Measurements from ENCODE around the gene PRMT2. TPM values are rescaled to one million over a fixed set of nuclear protein-coding genes. Genes with fewer than 3 reads are reported as not detected.

Gene PRMT2
- total RNA-seq, 1 experiment from 2014 or later, result 64.5 TPM

- intact Hi-C loops (cut with micrococcal nuclease; ENCODE audit: unreplicated experiment), result no loop called here
- Histone ChIP-seq H3F3A (ENCODE audit: insufficient read depth, low read depth) (no peaks in the 10 kb centered on the region), H3K4me2 (no peak overlapping the region), H3K27ac (no peak overlapping the region), H3K9me3 (ENCODE audit: insufficient read depth, low read depth) (no peaks in the 10 kb centered on the region), H3K36me3 (ENCODE audit: low read depth) (no peaks in the 10 kb centered on the region), H3K9me2 (ENCODE audit: insufficient read depth) (no peaks in the 10 kb centered on the region), H3K27me3 (ENCODE audit: insufficient read depth, low read depth) (no peaks in the 10 kb centered on the region; the same call in 1 of the 2 replicates), H3K4me1 (replicated peaks; ENCODE audit: insufficient read depth) (no peaks in the 10 kb centered on the region), H4K20me1 (ENCODE audit: insufficient read depth) (no peaks in the 10 kb centered on the region), H3K4me3 (no peak overlapping the region), H2AFZ (no peak overlapping the region), H3K79me2 (ENCODE audit: low read depth) (no peaks in the 10 kb centered on the region)
- no TSS peak for BruUV-seq (replicated peaks)
- no peak for TF ChIP-seq EZH2 (IDR thresholded peaks at IDR 0.05; ENCODE audit: low read depth)
- no peak for TF ChIP-seq CTCF (conservative IDR thresholded peaks at IDR 0.05)
- POLR2A ChIA-PET (ENCODE audit: unreplicated experiment), result no interaction called here
- DNase-seq, result no peak
- CTCF ChIA-PET, result no interaction called here
Measured at GRCh38 chr21:46604329-46604974, 31.0 kb upstream of the PRMT2 start.

GRCh38 chr21:46604975-46605766, 30.3 kb upstream of the PRMT2 start, which contains the start of gene S100B:
Gene S100B (minus strand): TSS chr21:46605082. CDS start chr21:46602415, 2,667 bp downstream.
- Histone ChIP-seq H3K27me3 (ENCODE audit: insufficient read depth, low read depth) (no peaks in the 10 kb centered on the region; the same call in 1 of the 2 replicates), H4K20me1 (ENCODE audit: insufficient read depth) (no peaks in the 10 kb centered on the region), H3K79me2 (ENCODE audit: low read depth) (no peaks in the 10 kb centered on the region), H3K36me3 (ENCODE audit: low read depth) (no peaks in the 10 kb centered on the region), H3K4me1 (replicated peaks; ENCODE audit: insufficient read depth) (no peaks in the 10 kb centered on the region), H3K9me3 (ENCODE audit: insufficient read depth, low read depth) (no peaks in the 10 kb centered on the region), H3K9me2 (ENCODE audit: insufficient read depth) (no peaks in the 10 kb centered on the region), H3F3A (ENCODE audit: insufficient read depth, low read depth) (no peaks in the 10 kb centered on the region), H3K4me3 (no peak within 1 kb of the TSS), H3K27ac (no peak within 1 kb of the TSS), H3K4me2 (no peak within 1 kb of the TSS), H2AFZ (no peak within 1 kb of the TSS)
- intact Hi-C loops (cut with micrococcal nuclease; ENCODE audit: unreplicated experiment), result no loop called here
- TF ChIP-seq EZH2 (IDR thresholded peaks at IDR 0.05; ENCODE audit: low read depth) (no peak), CTCF (conservative IDR thresholded peaks at IDR 0.05) (no peak)
- CTCF ChIA-PET, result no interaction called here
- DNase-seq, result no peak
- no TSS peak for BruUV-seq (replicated peaks)
- POLR2A ChIA-PET (ENCODE audit: unreplicated experiment), result no interaction called here

- DNase-seq, result no peak
- intact Hi-C loops (cut with micrococcal nuclease; ENCODE audit: unreplicated experiment), result no loop called here
- Histone ChIP-seq H3F3A (ENCODE audit: insufficient read depth, low read depth) (no peaks in the 10 kb centered on the region), H3K79me2 (ENCODE audit: low read depth) (no peaks in the 10 kb centered on the region), H4K20me1 (ENCODE audit: insufficient read depth) (no peaks in the 10 kb centered on the region), H3K27me3 (ENCODE audit: insufficient read depth, low read depth) (no peaks in the 10 kb centered on the region; the same call in 1 of the 2 replicates), H3K9me3 (ENCODE audit: insufficient read depth, low read depth) (no peaks in the 10 kb centered on the region), H3K36me3 (ENCODE audit: low read depth) (no peaks in the 10 kb centered on the region), H3K4me1 (replicated peaks; ENCODE audit: insufficient read depth) (no peaks in the 10 kb centered on the region), H3K4me2 (no peak overlapping the region), H2AFZ (no peak overlapping the region), H3K27ac (no peak overlapping the region), H3K4me3 (no peak overlapping the region), H3K9me2 (ENCODE audit: insufficient read depth) (no peaks in the 10 kb centered on the region)
- TF ChIP-seq EZH2 (IDR thresholded peaks at IDR 0.05; ENCODE audit: low read depth) (no peak), CTCF (conservative IDR thresholded peaks at IDR 0.05) (no peak)
- CTCF ChIA-PET, result no interaction called here
- POLR2A ChIA-PET (ENCODE audit: unreplicated experiment), result no interaction called here
- no TSS peak for BruUV-seq (replicated peaks)
Measured at GRCh38 chr21:46605767-46606426, 29.6 kb upstream of the PRMT2 start.
